Upper lobe of left lung (tissue), 4 donors: ENCODE results near the gene KIF2A.

ENCODE experiments used
- POLR2AphosphoS5 ChIP-seq, 2 donors: sonication (generic); formaldehyde crosslinking; IDR thresholded peaks; one replicate each; pipeline ENCODE4 v1.5.1; 2017; ENCODE audit warnings: antibody characterized with exemption in 2 of 2
- TF ChIP-seq, protein P1 (sequence below), 6 experiments: fragments of 450-650 bp in 4 of 6; fragments of 200-600 bp in 2 of 6; sonication (generic) in 2 of 6; IDR thresholded peaks; one replicate each; pipeline ENCODE4 v1.5.1; 2016 to 2019; ENCODE audit warnings: antibody characterized with exemption in 6 of 6

DNA sequence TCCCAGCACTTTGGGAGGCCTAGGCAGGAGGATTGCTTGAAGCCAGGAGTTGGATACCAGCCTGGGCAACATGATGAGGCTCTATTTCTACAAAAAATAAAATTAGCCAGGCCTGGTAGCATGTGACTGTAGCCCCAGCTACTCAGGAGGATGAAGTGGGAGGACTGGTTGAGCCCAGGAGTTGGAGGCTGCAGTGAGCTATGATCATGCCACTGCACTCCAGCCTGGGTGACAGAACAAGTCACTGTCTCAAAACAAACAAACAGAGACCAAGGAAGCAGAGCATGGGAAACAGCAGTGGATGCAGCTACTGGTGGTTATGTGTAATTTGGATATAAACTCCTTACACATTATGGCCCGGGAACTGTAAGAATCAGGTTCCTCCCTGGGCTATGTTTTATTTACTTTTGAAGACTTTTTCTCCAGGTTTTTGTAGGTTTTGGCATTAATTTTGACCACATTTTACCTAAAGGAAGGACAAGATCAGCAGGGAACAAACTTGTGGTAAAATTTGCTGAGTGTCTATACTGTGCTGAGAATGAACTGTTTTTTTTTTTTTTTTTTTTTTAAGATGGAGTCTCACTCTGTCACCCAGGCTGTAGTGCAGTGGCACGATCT, 8.3 kb downstream of the KIF2A start:
- TF ChIP-seq, protein P1, sequence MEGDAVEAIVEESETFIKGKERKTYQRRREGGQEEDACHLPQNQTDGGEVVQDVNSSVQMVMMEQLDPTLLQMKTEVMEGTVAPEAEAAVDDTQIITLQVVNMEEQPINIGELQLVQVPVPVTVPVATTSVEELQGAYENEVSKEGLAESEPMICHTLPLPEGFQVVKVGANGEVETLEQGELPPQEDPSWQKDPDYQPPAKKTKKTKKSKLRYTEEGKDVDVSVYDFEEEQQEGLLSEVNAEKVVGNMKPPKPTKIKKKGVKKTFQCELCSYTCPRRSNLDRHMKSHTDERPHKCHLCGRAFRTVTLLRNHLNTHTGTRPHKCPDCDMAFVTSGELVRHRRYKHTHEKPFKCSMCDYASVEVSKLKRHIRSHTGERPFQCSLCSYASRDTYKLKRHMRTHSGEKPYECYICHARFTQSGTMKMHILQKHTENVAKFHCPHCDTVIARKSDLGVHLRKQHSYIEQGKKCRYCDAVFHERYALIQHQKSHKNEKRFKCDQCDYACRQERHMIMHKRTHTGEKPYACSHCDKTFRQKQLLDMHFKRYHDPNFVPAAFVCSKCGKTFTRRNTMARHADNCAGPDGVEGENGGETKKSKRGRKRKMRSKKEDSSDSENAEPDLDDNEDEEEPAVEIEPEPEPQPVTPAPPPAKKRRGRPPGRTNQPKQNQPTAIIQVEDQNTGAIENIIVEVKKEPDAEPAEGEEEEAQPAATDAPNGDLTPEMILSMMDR (IDR thresholded peaks at IDR 0.05), result no peak
- TF ChIP-seq POLR2AphosphoS5 (IDR thresholded peaks at IDR 0.05), result no peak
